ENCODE results near the gene TTC39B. TPM values are rescaled to one million over a fixed set of nuclear protein-coding genes. Genes with fewer than 3 reads are reported as not detected.

TTC39B gene
- total and polyA plus RNA-seq, 2 donors: 2.8 to 22.4 TPM

GRCh38 chr9:15187589-15187988 lies 119.4 kb downstream of the TTC39B start:
- no peak for DNase-seq (ENCODE audit: extremely low spot score)
- 88% methylated on average over 1 of the region's 1 CpG for WGBS
- no peaks in the 10 kb centered on the region for H3K4me1 ChIP-seq (ENCODE audit: insufficient read depth)
- H3K36me3 ChIP-seq (ENCODE audit: insufficient read depth): peaks cover 5% of the 10 kb centered on the region
- H3K27ac ChIP-seq (ENCODE audit: low read depth): no peak overlapping the region
- H3K4me3 ChIP-seq (ENCODE audit: low read depth, low read length): no peak overlapping the region

- Histone ChIP-seq H3K4me3 (ENCODE audit: low read depth, low read length) (no peak overlapping the region), H3K27ac (ENCODE audit: low read depth) (no peak overlapping the region), H3K4me1 (ENCODE audit: insufficient read depth) (no peaks in the 10 kb centered on the region), H3K36me3 (ENCODE audit: insufficient read depth) (peaks cover 3% of the 10 kb centered on the region)
- 36% methylated on average over 3 of the region's 3 CpGs for WGBS
- no peak for DNase-seq (ENCODE audit: extremely low spot score)
These were observed 124.3 kb downstream of the TTC39B start for GRCh38 chr9:15182730-15183129.

GRCh38 chr9:15182101-15182551 lies 124.9 kb downstream of the TTC39B start:
- Histone ChIP-seq H3K4me3 (ENCODE audit: low read depth, low read length) (no peak overlapping the region), H3K27ac (ENCODE audit: low read depth) (no peak overlapping the region), H3K36me3 (ENCODE audit: insufficient read depth) (peaks cover 3% of the 10 kb centered on the region), H3K4me1 (ENCODE audit: insufficient read depth) (no peaks in the 10 kb centered on the region)
- DNase-seq (ENCODE audit: extremely low spot score): no peak
- WGBS: 41% methylated on average over 2 of the region's 2 CpGs

DNA sequence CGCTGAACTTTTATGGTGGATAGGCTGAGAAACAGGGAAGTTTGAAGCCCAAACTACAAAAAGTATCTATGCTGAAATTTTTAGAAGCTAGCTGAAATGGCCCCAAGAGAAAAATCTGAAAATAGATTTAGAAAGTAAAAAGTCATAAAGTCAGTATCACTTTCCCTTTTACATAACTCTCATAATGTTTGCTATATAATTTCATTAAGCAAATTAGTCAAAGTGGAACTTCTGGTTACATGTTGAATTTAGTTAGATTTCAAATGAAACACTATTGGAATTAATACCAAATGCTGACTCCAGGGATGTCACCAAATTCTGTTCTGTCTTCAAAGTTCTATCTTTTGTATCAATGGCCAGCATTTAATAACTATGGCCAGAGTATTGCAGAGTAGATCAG lies 126.9 kb downstream of the TTC39B start:
- Histone ChIP-seq H3K4me1 (ENCODE audit: insufficient read depth) (no peaks in the 10 kb centered on the region), H3K4me3 (ENCODE audit: low read depth, low read length) (no peak overlapping the region), H3K36me3 (ENCODE audit: insufficient read depth) (peaks cover 2% of the 10 kb centered on the region), H3K27ac (ENCODE audit: low read depth) (no peak overlapping the region)
- no peak for DNase-seq (ENCODE audit: extremely low spot score)
- 94% methylated on average over 1 of the region's 1 CpG for WGBS

DNA sequence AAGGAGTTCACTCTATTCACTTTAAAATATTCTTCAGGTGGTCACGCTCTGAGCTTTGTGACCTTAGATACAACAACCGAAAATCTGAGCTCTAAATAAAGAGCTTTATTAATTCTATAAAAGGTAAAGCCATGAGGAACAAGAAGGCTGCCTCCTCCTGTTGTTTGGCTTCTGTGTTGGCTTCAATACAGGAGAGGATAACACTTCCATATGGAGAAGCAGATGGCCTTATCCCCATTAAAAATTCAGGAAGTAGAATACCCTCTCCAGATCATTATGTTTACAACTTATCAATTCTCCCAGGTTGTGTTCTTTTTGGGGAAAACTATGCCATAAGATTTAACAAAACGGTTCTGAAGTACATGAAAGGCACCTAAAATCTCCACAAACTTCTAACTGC lies 128.4 kb downstream of the TTC39B start:
- DNase-seq (ENCODE audit: extremely low spot score): no peak
- H3K4me1 ChIP-seq (ENCODE audit: insufficient read depth): peaks cover under 1% of the 10 kb centered on the region
- H3K4me3 ChIP-seq (ENCODE audit: low read depth, low read length): no peak overlapping the region
- peaks cover 2% of the 10 kb centered on the region for H3K36me3 ChIP-seq (ENCODE audit: insufficient read depth)
- no peak overlapping the region for H3K27ac ChIP-seq (ENCODE audit: low read depth)
- 73% methylated on average over 3 of the region's 3 CpGs for WGBS

DNA sequence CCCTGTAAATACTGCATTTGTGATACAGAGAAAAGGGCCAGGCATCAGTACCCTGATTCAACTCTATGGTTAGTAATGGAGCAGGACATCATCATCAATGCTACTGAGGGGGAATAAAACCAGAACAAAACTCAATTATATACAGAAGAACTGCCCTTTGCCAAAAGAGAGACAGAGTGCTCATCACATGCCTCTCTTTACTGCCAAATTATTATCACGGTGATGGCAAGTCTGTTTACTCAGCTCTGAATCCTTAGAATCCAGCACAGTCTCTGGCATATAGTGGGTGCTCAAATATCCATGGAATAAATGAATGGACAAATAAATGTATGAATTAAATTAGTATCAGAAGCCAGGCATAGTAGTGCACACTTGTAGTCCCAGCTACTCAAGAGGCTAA lies 130.2 kb downstream of the TTC39B start:
- Histone ChIP-seq H3K36me3 (ENCODE audit: insufficient read depth) (peaks cover 4% of the 10 kb centered on the region), H3K4me3 (ENCODE audit: low read depth, low read length) (no peak overlapping the region), H3K27ac (ENCODE audit: low read depth) (no peak overlapping the region), H3K4me1 (ENCODE audit: insufficient read depth) (peaks cover 1% of the 10 kb centered on the region)
- WGBS: 47% methylated on average over 1 of the region's 1 CpG
- no peak for DNase-seq (ENCODE audit: extremely low spot score)

GRCh38 chr9:15163931-15164330 lies 143.1 kb downstream of the TTC39B start:
- Histone ChIP-seq H3K4me1 (ENCODE audit: insufficient read depth) (no peaks in the 10 kb centered on the region), H3K27ac (ENCODE audit: low read depth) (no peak overlapping the region), H3K4me3 (ENCODE audit: low read depth, low read length) (no peak overlapping the region), H3K36me3 (ENCODE audit: insufficient read depth) (no peaks in the 10 kb centered on the region)
- DNase-seq (ENCODE audit: extremely low spot score): no peak

DNA sequence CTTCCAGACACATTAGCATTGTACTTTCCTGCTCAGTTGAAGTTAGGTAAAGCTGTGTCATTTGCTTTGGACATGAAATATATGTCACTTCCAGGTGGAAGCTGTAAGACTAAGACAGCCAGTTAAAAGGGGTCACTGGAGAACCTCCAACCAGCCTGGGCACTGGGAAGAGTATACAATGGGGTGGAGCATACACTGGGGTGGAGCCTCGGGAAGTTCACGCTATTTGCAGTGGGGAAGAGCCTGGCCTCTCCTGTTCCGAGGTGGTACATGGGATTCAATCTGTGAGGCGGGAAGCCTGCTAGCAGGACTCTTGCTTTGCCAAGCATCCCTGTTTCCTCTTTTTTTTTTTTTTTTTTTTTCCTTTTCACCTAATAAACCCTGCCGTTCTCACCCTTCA lies 145.3 kb downstream of the TTC39B start:
- WGBS: 74% methylated on average over 5 of the region's 5 CpGs

DNA sequence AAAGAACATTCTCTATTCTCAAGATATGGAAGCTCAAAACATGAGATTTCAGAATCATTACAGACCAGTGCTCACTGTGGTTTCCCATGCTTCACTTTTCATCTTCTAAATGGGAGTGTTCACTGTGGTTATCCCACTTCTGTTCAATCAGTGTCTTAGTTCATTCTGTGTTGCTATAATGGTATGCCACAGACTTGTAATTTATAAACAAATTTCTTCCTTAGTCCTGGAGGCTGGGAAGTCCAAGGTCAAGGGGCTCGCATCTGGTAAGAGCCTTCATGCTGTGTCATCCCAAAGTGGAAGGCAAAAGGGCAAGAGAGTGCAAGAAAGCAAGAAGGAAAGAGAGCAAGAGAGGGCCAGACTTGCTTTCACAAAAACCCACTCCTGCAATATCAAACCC lies 146.3 kb downstream of the TTC39B start:
- no peaks in the 10 kb centered on the region for H3K36me3 ChIP-seq (ENCODE audit: insufficient read depth)
- no peaks in the 10 kb centered on the region for H3K4me1 ChIP-seq (ENCODE audit: insufficient read depth)
- no peak overlapping the region for H3K4me3 ChIP-seq (ENCODE audit: low read depth, low read length)
- no peak for DNase-seq (ENCODE audit: extremely low spot score)
- H3K27ac ChIP-seq (ENCODE audit: low read depth): no peak overlapping the region
- WGBS: 92% methylated on average over 1 of the region's 1 CpG

More for the DNA sequence above, 145.3 kb downstream of the TTC39B start:
- Histone ChIP-seq H3K27ac (ENCODE audit: low read depth) (no peak overlapping the region), H3K4me1 (ENCODE audit: insufficient read depth) (no peaks in the 10 kb centered on the region), H3K4me3 (ENCODE audit: low read depth, low read length) (no peak overlapping the region), H3K36me3 (ENCODE audit: insufficient read depth) (no peaks in the 10 kb centered on the region)
- DNase-seq (ENCODE audit: extremely low spot score): no peak

GRCh38 chr9:15158064-15158463 lies 149.0 kb downstream of the TTC39B start:
- Histone ChIP-seq H3K4me1 (ENCODE audit: insufficient read depth) (no peaks in the 10 kb centered on the region), H3K36me3 (ENCODE audit: insufficient read depth) (no peaks in the 10 kb centered on the region), H3K27ac (ENCODE audit: low read depth) (no peak overlapping the region), H3K4me3 (ENCODE audit: low read depth, low read length) (no peak overlapping the region)
- DNase-seq (ENCODE audit: extremely low spot score): no peak
- 94% methylated on average over 1 of the region's 1 CpG for WGBS

- Histone ChIP-seq H3K4me1 (ENCODE audit: insufficient read depth) (no peaks in the 10 kb centered on the region), H3K36me3 (ENCODE audit: insufficient read depth) (no peaks in the 10 kb centered on the region), H3K27ac (ENCODE audit: low read depth) (no peak overlapping the region), H3K4me3 (ENCODE audit: low read depth, low read length) (no peak overlapping the region)
- WGBS: 68% methylated on average over 4 of the region's 4 CpGs
- DNase-seq (ENCODE audit: extremely low spot score): no peak
These were observed 149.6 kb downstream of the TTC39B start for GRCh38 chr9:15157381-15157780.

DNA sequence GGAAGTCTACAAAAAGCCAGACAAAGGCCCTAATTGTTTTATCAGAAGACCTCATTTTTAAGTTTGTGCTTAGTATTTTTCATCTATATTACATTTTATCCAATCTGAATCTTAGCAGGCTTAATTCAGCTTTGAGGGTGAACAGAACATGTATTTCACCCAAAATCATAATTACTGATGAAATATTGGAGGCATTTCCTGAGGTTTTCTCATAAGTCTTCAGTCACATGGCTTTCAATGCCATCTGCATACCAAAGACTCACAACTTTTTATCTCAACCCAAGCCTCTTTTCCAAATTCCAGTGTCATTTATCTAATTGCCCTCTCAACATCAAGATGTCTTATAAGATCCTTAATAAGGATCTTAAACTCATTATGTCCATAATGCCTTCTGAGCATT lies 150.8 kb downstream of the TTC39B start:
- DNase-seq (ENCODE audit: extremely low spot score): no peak
- no peak overlapping the region for H3K27ac ChIP-seq (ENCODE audit: low read depth)
- H3K36me3 ChIP-seq (ENCODE audit: insufficient read depth): no peaks in the 10 kb centered on the region
- H3K4me3 ChIP-seq (ENCODE audit: low read depth, low read length): no peak overlapping the region
- no peaks in the 10 kb centered on the region for H3K4me1 ChIP-seq (ENCODE audit: insufficient read depth)

DNA sequence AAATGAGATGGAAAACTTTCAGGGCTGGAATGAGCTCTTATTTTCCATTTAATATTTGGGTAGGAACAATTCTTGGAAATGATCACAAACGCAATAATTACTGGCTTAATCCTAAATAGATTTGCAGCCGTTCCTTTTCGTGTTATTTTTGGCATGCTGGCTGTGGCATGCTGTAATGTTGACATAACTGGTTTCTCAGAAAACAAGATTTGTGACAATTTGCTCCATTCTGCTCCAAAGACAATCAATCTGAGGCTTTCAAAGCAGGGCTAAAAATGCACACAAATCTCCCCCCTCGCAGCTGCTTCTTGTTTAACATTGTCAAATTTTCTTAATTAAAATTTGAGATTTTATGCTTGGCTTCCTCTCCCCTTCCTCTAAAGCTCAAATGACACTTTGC lies 151.2 kb downstream of the TTC39B start:
- no peaks in the 10 kb centered on the region for H3K4me1 ChIP-seq (ENCODE audit: insufficient read depth)
- no peaks in the 10 kb centered on the region for H3K36me3 ChIP-seq (ENCODE audit: insufficient read depth)
- no peak overlapping the region for H3K27ac ChIP-seq (ENCODE audit: low read depth)
- H3K4me3 ChIP-seq (ENCODE audit: low read depth, low read length): no peak overlapping the region
- WGBS: 13% methylated on average over 4 of the region's 4 CpGs
- peak; percentile 63 for DNase-seq (ENCODE audit: extremely low spot score)

- Histone ChIP-seq H3K36me3 (ENCODE audit: insufficient read depth) (no peaks in the 10 kb centered on the region), H3K27ac (ENCODE audit: low read depth) (no peak overlapping the region), H3K4me3 (ENCODE audit: low read depth, low read length) (no peak overlapping the region), H3K4me1 (ENCODE audit: insufficient read depth) (no peaks in the 10 kb centered on the region)
- 40% methylated on average over 4 of the region's 4 CpGs for WGBS
- no peak for DNase-seq (ENCODE audit: extremely low spot score)
These were observed 151.7 kb downstream of the TTC39B start for GRCh38 chr9:15155323-15155722.

- Histone ChIP-seq H3K36me3 (ENCODE audit: insufficient read depth) (no peaks in the 10 kb centered on the region), H3K27ac (ENCODE audit: low read depth) (no peak overlapping the region), H3K4me3 (ENCODE audit: low read depth, low read length) (no peak overlapping the region), H3K4me1 (ENCODE audit: insufficient read depth) (no peaks in the 10 kb centered on the region)
- 81% methylated on average over 4 of the region's 4 CpGs for WGBS
- no peak for DNase-seq (ENCODE audit: extremely low spot score)
These were observed 152.3 kb downstream of the TTC39B start for GRCh38 chr9:15154677-15155076.

Data from urinary bladder (tissue), 4 donors.